Dendritic cell treated with granulocyte-macrophage colony-stimulating factor and Interleukin-4, amounts not matched to agents 40 ng/mL and 50 ng/mL, for 4 days (primary cell): ENCODE measurements around the gene SLC16A3.

ENCODE experiments used
- H3K27ac Mint-ChIP-seq: one replicate; pipeline ENCODE4 v1.8.0; 2022; ENCODE audit warnings: mild to moderate bottlenecking, mixed read lengths
- H3K27me3 Mint-ChIP-seq: one replicate; pipeline ENCODE4 v1.8.0; 2022; ENCODE audit warnings: mild to moderate bottlenecking, mixed read lengths
- H3K36me3 Mint-ChIP-seq: one replicate; pipeline ENCODE4 v1.8.0; 2022; ENCODE audit warnings: low read depth, mixed read lengths
- H3K4me1 Mint-ChIP-seq: one replicate; pipeline ENCODE4 v1.8.0; 2022; ENCODE audit warnings: low read depth, mixed read lengths
- H3K4me3 Mint-ChIP-seq: one replicate; pipeline ENCODE4 v1.8.0; 2022; ENCODE audit warnings: mild to moderate bottlenecking, moderate library complexity, mixed read lengths
- H3K9me3 Mint-ChIP-seq: one replicate; pipeline ENCODE4 v1.8.0; 2022; ENCODE audit warnings: mixed read lengths
- intact Hi-C: fragments of 100-400 bp; cut with micrococcal nuclease; formaldehyde crosslinking; loops from one replicate; pipeline ENCODE4 v1.15.0; 2022

Gene SLC16A3

GRCh38 chr17:82232876-82233785 lies 4.3 kb downstream of the SLC16A3 start:
- H3K36me3 Mint-ChIP-seq, result peaks cover 73% of the 10 kb centered on the region
- peak overlapping the region; percentile 48 for H3K4me3 Mint-ChIP-seq
- no peaks in the 10 kb centered on the region for H3K9me3 Mint-ChIP-seq
- peaks cover 66% of the 10 kb centered on the region for H3K4me1 Mint-ChIP-seq
- H3K27me3 Mint-ChIP-seq, result no peaks in the 10 kb centered on the region
- intact Hi-C loops, result loop anchor here (10.0 kb wide), 1 partner anchor 62 kb away; no protein-coding TSS in a partner anchor
- H3K27ac Mint-ChIP-seq, result no peak overlapping the region

- intact Hi-C loops, result loop anchor here (5.0 to 10.0 kb wide), 2 partner anchors 60 to 88 kb away; no protein-coding TSS in a partner anchor
- Mint-ChIP-seq H3K9me3 (no peaks in the 10 kb centered on the region), H3K36me3 (peaks cover 84% of the 10 kb centered on the region), H3K27ac (peak overlapping the region; percentile 64), H3K4me3 (peak overlapping the region; percentile 30), H3K27me3 (no peaks in the 10 kb centered on the region), H3K4me1 (peaks cover 79% of the 10 kb centered on the region)
These were observed 5.6 kb downstream of the SLC16A3 start for GRCh38 chr17:82234211-82235055.

GRCh38 chr17:82235056-82235774 lies 6.4 kb downstream of the SLC16A3 start:
- intact Hi-C loops, result loop anchor here (5.0 to 10.0 kb wide), 2 partner anchors 60 to 87 kb away; no protein-coding TSS in a partner anchor
- H3K36me3 Mint-ChIP-seq, result peaks cover 84% of the 10 kb centered on the region
- peaks cover 81% of the 10 kb centered on the region for H3K4me1 Mint-ChIP-seq
- no peaks in the 10 kb centered on the region for H3K27me3 Mint-ChIP-seq
- H3K9me3 Mint-ChIP-seq, result no peaks in the 10 kb centered on the region
- H3K27ac Mint-ChIP-seq, result peak overlapping the region; percentile 64
- H3K4me3 Mint-ChIP-seq, result peak overlapping the region; percentile 7

GRCh38 chr17:82235775-82236141 lies 6.9 kb downstream of the SLC16A3 start:
- Mint-ChIP-seq H3K9me3 (no peaks in the 10 kb centered on the region), H3K27me3 (no peaks in the 10 kb centered on the region), H3K36me3 (peaks cover 89% of the 10 kb centered on the region), H3K4me1 (peaks cover 86% of the 10 kb centered on the region), H3K27ac (peak overlapping the region; percentile 60), H3K4me3 (peak overlapping the region; percentile 35)
- intact Hi-C loops, result loop anchor here (5.0 to 10.0 kb wide), 2 partner anchors 59 to 87 kb away; no protein-coding TSS in a partner anchor

GRCh38 chr17:82236142-82236971 lies 7.5 kb downstream of the SLC16A3 start:
- Mint-ChIP-seq H3K27me3 (no peaks in the 10 kb centered on the region), H3K4me3 (peak overlapping the region; percentile 35), H3K4me1 (peaks cover 92% of the 10 kb centered on the region), H3K9me3 (no peaks in the 10 kb centered on the region), H3K27ac (peak overlapping the region; percentile 60), H3K36me3 (peaks cover 95% of the 10 kb centered on the region)
- intact Hi-C loops, result loop anchor here (5.0 to 10.0 kb wide), 2 partner anchors 58 to 86 kb away; no protein-coding TSS in a partner anchor

- Mint-ChIP-seq H3K27ac (peak overlapping the region; percentile 65), H3K9me3 (no peaks in the 10 kb centered on the region), H3K27me3 (no peaks in the 10 kb centered on the region), H3K36me3 (peaks cover 97% of the 10 kb centered on the region), H3K4me1 (peaks cover 97% of the 10 kb centered on the region), H3K4me3 (peak overlapping the region; percentile 60)
- intact Hi-C loops, result loop anchor here (5.0 to 10.0 kb wide), 2 partner anchors 58 to 85 kb away; no protein-coding TSS in a partner anchor
These were observed 8.4 kb downstream of the SLC16A3 start for GRCh38 chr17:82237083-82237745.

GRCh38 chr17:82237746-82238471 lies 9.1 kb downstream of the SLC16A3 start:
- H3K4me3 Mint-ChIP-seq, result peak overlapping the region; percentile 60
- peaks cover 99% of the 10 kb centered on the region for H3K36me3 Mint-ChIP-seq
- H3K9me3 Mint-ChIP-seq, result no peaks in the 10 kb centered on the region
- peak overlapping the region; percentile 65 for H3K27ac Mint-ChIP-seq
- no peaks in the 10 kb centered on the region for H3K27me3 Mint-ChIP-seq
- intact Hi-C loops, result loop anchor here (5.0 to 10.0 kb wide), 2 partner anchors 57 to 84 kb away; no protein-coding TSS in a partner anchor
- peaks cover 100% of the 10 kb centered on the region for H3K4me1 Mint-ChIP-seq

GRCh38 chr17:82238472-82239201 lies 9.8 kb downstream of the SLC16A3 start:
- no peaks in the 10 kb centered on the region for H3K27me3 Mint-ChIP-seq
- H3K4me1 Mint-ChIP-seq, result peaks cover 100% of the 10 kb centered on the region
- peak overlapping the region; percentile 65 for H3K27ac Mint-ChIP-seq
- H3K36me3 Mint-ChIP-seq, result peaks cover 99% of the 10 kb centered on the region
- peak overlapping the region; percentile 52 for H3K4me3 Mint-ChIP-seq
- intact Hi-C loops, result loop anchor here (5.0 to 10.0 kb wide), 2 partner anchors 56 to 84 kb away; no protein-coding TSS in a partner anchor
- H3K9me3 Mint-ChIP-seq, result no peaks in the 10 kb centered on the region

GRCh38 chr17:82239401-82239925 lies 10.6 kb downstream of the SLC16A3 start:
- peaks cover 100% of the 10 kb centered on the region for H3K4me1 Mint-ChIP-seq
- peak overlapping the region; percentile 65 for H3K27ac Mint-ChIP-seq
- intact Hi-C loops, result loop anchor here (5.0 to 10.0 kb wide), 2 partner anchors 55 to 83 kb away; no protein-coding TSS in a partner anchor
- peak overlapping the region; percentile 4 for H3K4me3 Mint-ChIP-seq
- peaks cover 99% of the 10 kb centered on the region for H3K36me3 Mint-ChIP-seq
- no peaks in the 10 kb centered on the region for H3K27me3 Mint-ChIP-seq
- H3K9me3 Mint-ChIP-seq, result no peaks in the 10 kb centered on the region

GRCh38 chr17:82239926-82240505 lies 11.2 kb downstream of the SLC16A3 start:
- Mint-ChIP-seq H3K27me3 (no peaks in the 10 kb centered on the region), H3K4me3 (peak overlapping the region; percentile 4), H3K27ac (peak overlapping the region; percentile 65), H3K4me1 (peaks cover 100% of the 10 kb centered on the region), H3K36me3 (peaks cover 99% of the 10 kb centered on the region), H3K9me3 (no peaks in the 10 kb centered on the region)
- intact Hi-C loops, result loop anchor here (5.0 to 10.0 kb wide), 3 partner anchors 33 to 82 kb away; no protein-coding TSS in a partner anchor
